K562 (cell line): Measurements from ENCODE around the gene AHCYL2. TPM values are rescaled to one million over a fixed set of nuclear protein-coding genes. Genes with fewer than 3 reads are reported as not detected.

ENCODE experiments used
- ATAC-seq: fragments of 200-7000 bp; cut with Tn5 transposase; 3 replicates; pipeline ENCODE4 v1.9.1; 2020; ENCODE audit warnings: moderate library complexity
- BruUV-seq: library from RNA; stranded (reverse); fragments of 400-500 nt; replicated peaks from 2 replicates; lab custom pipeline; 2021; lab: Mats Ljungman, UMichigan
- CTCF ChIA-PET: fragments of 300-600 bp; formaldehyde crosslinking; extraction: SDS; loops from one replicate; lab custom pipeline; 2021; ENCODE audit warnings: low intra/inter-chr PET ratio; lab: Yijun Ruan, JAX
- POLR2A ChIA-PET: fragments of 300-600, 350-650 bp; sonication (Branson Sonifier 250); formaldehyde crosslinking; extraction: SDS; loops from one replicate; lab custom pipeline; 2021; ENCODE audit warnings: antibody characterized with exemption, inconsistent platforms; lab: Yijun Ruan, JAX
- DNase-seq, 4 experiments: peaks; one replicate each; pipeline versions ENCODE4 v3.0.0 to v3.0.0-alpha.2; 2011 to 2018; ENCODE audit warnings: low spot score in 3 of 4, mixed read lengths in 3 of 4; ENCODE audit errors: extremely low read depth in 1 of 4
- FAIRE-seq: peaks from 2 replicates; lab custom pipeline; 2011; peaks lifted over from hg19 to GRCh38; lab: Jason Lieb, UNC
- H2AFZ ChIP-seq: 2 replicates; pipeline ENCODE4 v1.6.0; 2011; ENCODE audit warnings: low read depth, low read length, control low read depth, inconsistent platforms
- H3K27ac ChIP-seq: fragments of 200-600 bp; 3 replicates; pipeline ENCODE4 v1.8.0; 2011; ENCODE audit warnings: low read depth, mild to moderate bottlenecking, control low read depth, inconsistent platforms, low read length, moderate library complexity, mixed read lengths; ENCODE audit errors: extremely low read depth
- H3K27me3 ChIP-seq, 2 experiments: fragments of 300-600 bp in 1 of 2; 2 replicates in 1 of 2; 3 replicates in 1 of 2; pipeline versions ENCODE4 v1.6.0 to v1.8.0; 2011; ENCODE audit warnings: inconsistent platforms in 2 of 2, low read length in 2 of 2, mild to moderate bottlenecking in 1 of 2, mixed read lengths in 1 of 2, moderate library complexity in 1 of 2; ENCODE audit not compliant: control insufficient read depth in 2 of 2, insufficient read depth in 2 of 2
- H3K36me3 ChIP-seq: fragments of 300-600 bp; 3 replicates; pipeline ENCODE4 v1.8.0; 2011; ENCODE audit warnings: mild to moderate bottlenecking, low read length, inconsistent platforms; ENCODE audit not compliant: control insufficient read depth, insufficient read depth
- H3K4me1 ChIP-seq, 2 experiments: fragments of 200-600 bp in 1 of 2; replicated peaks in 1 of 2; 2 replicates in 1 of 2; 3 replicates in 1 of 2; pipeline versions ENCODE4 v1.5.1 to v1.8.0; 2011; ENCODE audit warnings: inconsistent platforms in 2 of 2, low read length in 2 of 2, mild to moderate bottlenecking in 1 of 2, mixed read lengths in 1 of 2, moderate library complexity in 1 of 2; ENCODE audit not compliant: control insufficient read depth in 2 of 2, insufficient read depth in 2 of 2
- H3K4me2 ChIP-seq: 2 replicates; pipeline ENCODE4 v1.6.1; 2011; ENCODE audit warnings: low read length, control low read depth, inconsistent platforms, mixed read lengths; ENCODE audit not compliant: insufficient read depth
- H3K4me3 ChIP-seq: fragments of 200-600 bp; sonication (generic), shearing (Covaris generic); 2 replicates; pipeline ENCODE4 v1.5.1; 2016; ENCODE audit warnings: control low read depth, inconsistent platforms
- H3K79me2 ChIP-seq: fragments of 200-600 bp; 3 replicates; pipeline ENCODE4 v1.8.0; 2011; ENCODE audit warnings: low read length, inconsistent platforms; ENCODE audit not compliant: control insufficient read depth, insufficient read depth
- H3K9ac ChIP-seq, 2 experiments: 2 replicates each; pipeline versions ENCODE4 v1.6.0 to v1.6.1; 2011; ENCODE audit warnings: low read depth in 2 of 2, low read length in 2 of 2, control low read depth in 1 of 2, inconsistent platforms in 1 of 2, mild to moderate bottlenecking in 1 of 2, mixed read lengths in 1 of 2; ENCODE audit not compliant: insufficient read depth in 1 of 2
- H3K9me1 ChIP-seq: one replicate; pipeline ENCODE4 v1.6.0; 2011; ENCODE audit warnings: inconsistent platforms, mild to moderate bottlenecking, low read length, moderate library complexity; ENCODE audit not compliant: control insufficient read depth, insufficient read depth
- H3K9me3 ChIP-seq: replicated peaks from 2 replicates; pipeline ENCODE4 v1.5.1; 2011; ENCODE audit warnings: low read depth, low read length, inconsistent platforms; ENCODE audit not compliant: control insufficient read depth, insufficient read depth
- H4K20me1 ChIP-seq: replicated peaks from 2 replicates; pipeline ENCODE4 v1.6.1; 2011; ENCODE audit warnings: low read length, inconsistent platforms, mixed read lengths; ENCODE audit not compliant: control insufficient read depth, insufficient read depth
- KAT8 ChIP-seq: fragments of 450-650 bp; IDR thresholded peaks from 2 replicates; pipeline ENCODE4 v1.6.1; 2016; ENCODE audit warnings: low read depth, mild to moderate bottlenecking
- POU5F1 ChIP-seq: fragments of 150-350 bp; IDR thresholded peaks from 2 replicates; pipeline ENCODE4 v1.6.1; 2014; ENCODE audit warnings: borderline replicate concordance, low read length, low read depth, mild to moderate bottlenecking; ENCODE audit not compliant: partially characterized antibody
- SOX6 ChIP-seq: fragments of 450-650 bp; IDR thresholded peaks from 2 replicates; pipeline ENCODE4 v1.6.1; 2014; ENCODE audit warnings: mild to moderate bottlenecking
- TCF7 ChIP-seq: sonication (generic); IDR thresholded peaks from 2 replicates; pipeline ENCODE4 v1.6.1; 2016; ENCODE audit warnings: antibody characterized with exemption, borderline replicate concordance
- U2AF1 ChIP-seq: fragments of 200-400 bp; formaldehyde crosslinking; optimal IDR thresholded peaks from 2 replicates; pipeline ENCODE3; 2017; ENCODE audit warnings: mild to moderate bottlenecking, low read depth, low read length, moderate library complexity
- ZNF764 ChIP-seq: fragments of 250-450 bp; sonication (Bioruptor Pico); IDR thresholded peaks from 2 replicates; pipeline ENCODE4 v1.4.0; 2020; ENCODE audit warnings: low read depth, mild to moderate bottlenecking, moderate library complexity
- WGBS: fragments of 100-300 bp; shearing (Covaris generic); methylation state at CpG from one replicate; pipeline ENCODE4 v1.1.6; 2016; ENCODE audit warnings: low coverage, mixed read lengths; ENCODE audit not compliant: insufficient coverage; ENCODE audit errors: missing lambda C conversion rate; 5-methylcytosine and 5-hydroxymethylcytosine counted together
- in situ Hi-C: fragments of 300-500 bp; cut with MboI; formaldehyde crosslinking; loops from 4 replicates; pipeline ENCODE4 v1.15.0; 2018; ENCODE audit warnings: inconsistent platforms, mixed read lengths
- intact Hi-C: fragments of 100-400 bp; cut with micrococcal nuclease; formaldehyde crosslinking; loops from 2 replicates; pipeline ENCODE4 v1.14.2; 2022
- polyA plus RNA-seq, 8 experiments: library from polyadenylated mRNA; depleted of rRNA in 4 of 8; stranded (reverse) in 5 of 8; unstranded in 3 of 8; fragments of >200 nt; fragmentation: Nextera tagmentation in 2 of 8; fragmentation: Illumina TruSeq in 1 of 8; extraction: Ambion mirVana in 2 of 8; extraction: Trizol in 1 of 8; gene quantifications; 2 replicates each; pipeline versions ENCODE4 v1.2.1 to v1.2.3, GENCODE V29; 2011 to 2014; ENCODE audit warnings: inconsistent platforms in 1 of 8, missing spikeins in 1 of 8
- total RNA-seq, 7 experiments: library from RNA; depleted of rRNA in 6 of 7; stranded (reverse); fragments of >200 nt in 6 of 7; fragmentation: Illumina TruSeq in 2 of 7; extraction: Trizol in 2 of 7; gene quantifications; 2 replicates each; pipeline versions ENCODE4 v1.2.1 to v1.2.3, GENCODE V29; 2011 to 2021; ENCODE audit warnings: low replicate concordance in 1 of 7
- TF ChIP-seq, protein P1 (sequence below): fragments of 450-650 bp; IDR thresholded peaks from 2 replicates; pipeline ENCODE4 v1.6.1; 2016; ENCODE audit warnings: mild to moderate bottlenecking, moderate library complexity
- TF ChIP-seq, protein P2 (sequence below): fragments of 250-450 bp; sonication (Bioruptor Pico); IDR thresholded peaks from 2 replicates; pipeline ENCODE4 v1.4.0; 2020; ENCODE audit warnings: mild to moderate bottlenecking, moderate library complexity

Gene AHCYL2
- total and polyA plus RNA-seq, 9 of the 15 experiments (the other 6 are each of a cell fraction or from before 2014, with no cell fraction given): 0.93 to 10.5 (median 5.2) TPM

GRCh38 chr7:129338450-129338849 lies 113.6 kb downstream of the AHCYL2 start:
- H2AFZ ChIP-seq: no peak overlapping the region
- 33% methylated on average over 2 of the region's 2 CpGs for WGBS
- in situ Hi-C loops (no loop called here), intact Hi-C loops (no loop called here)
- DNase-seq (no peak), FAIRE-seq (no peak), ATAC-seq (no peak)
- POLR2A ChIA-PET: interaction anchor here (0.8 kb wide), 1 partner anchor 10 kb away, joined by 3 read pairs; no protein-coding TSS in a partner anchor
- no peaks in the 10 kb centered on the region for H3K36me3 ChIP-seq
- no peak overlapping the region for H3K4me3 ChIP-seq
- no TSS peak for BruUV-seq
- H3K9ac ChIP-seq: no peak overlapping the region
- H3K79me2 ChIP-seq: no peaks in the 10 kb centered on the region
- no peaks in the 10 kb centered on the region for H3K9me1 ChIP-seq
- H3K27me3 ChIP-seq: no peaks in the 10 kb centered on the region
- no peaks in the 10 kb centered on the region for H3K4me1 ChIP-seq
- H3K4me2 ChIP-seq: no peak overlapping the region
- CTCF ChIA-PET: interaction anchor here (0.6 kb wide), 1 partner anchor 488 kb away, joined by 5 read pairs; no protein-coding TSS in a partner anchor
- no peaks in the 10 kb centered on the region for H4K20me1 ChIP-seq
- H3K9me3 ChIP-seq: no peaks in the 10 kb centered on the region
- no peak overlapping the region for H3K27ac ChIP-seq
- TF ChIP-seq SOX6: no peak
- TF ChIP-seq POU5F1: no peak
- no peak for TF ChIP-seq U2AF1
- no peak for TF ChIP-seq TCF7
- TF ChIP-seq, protein P1, sequence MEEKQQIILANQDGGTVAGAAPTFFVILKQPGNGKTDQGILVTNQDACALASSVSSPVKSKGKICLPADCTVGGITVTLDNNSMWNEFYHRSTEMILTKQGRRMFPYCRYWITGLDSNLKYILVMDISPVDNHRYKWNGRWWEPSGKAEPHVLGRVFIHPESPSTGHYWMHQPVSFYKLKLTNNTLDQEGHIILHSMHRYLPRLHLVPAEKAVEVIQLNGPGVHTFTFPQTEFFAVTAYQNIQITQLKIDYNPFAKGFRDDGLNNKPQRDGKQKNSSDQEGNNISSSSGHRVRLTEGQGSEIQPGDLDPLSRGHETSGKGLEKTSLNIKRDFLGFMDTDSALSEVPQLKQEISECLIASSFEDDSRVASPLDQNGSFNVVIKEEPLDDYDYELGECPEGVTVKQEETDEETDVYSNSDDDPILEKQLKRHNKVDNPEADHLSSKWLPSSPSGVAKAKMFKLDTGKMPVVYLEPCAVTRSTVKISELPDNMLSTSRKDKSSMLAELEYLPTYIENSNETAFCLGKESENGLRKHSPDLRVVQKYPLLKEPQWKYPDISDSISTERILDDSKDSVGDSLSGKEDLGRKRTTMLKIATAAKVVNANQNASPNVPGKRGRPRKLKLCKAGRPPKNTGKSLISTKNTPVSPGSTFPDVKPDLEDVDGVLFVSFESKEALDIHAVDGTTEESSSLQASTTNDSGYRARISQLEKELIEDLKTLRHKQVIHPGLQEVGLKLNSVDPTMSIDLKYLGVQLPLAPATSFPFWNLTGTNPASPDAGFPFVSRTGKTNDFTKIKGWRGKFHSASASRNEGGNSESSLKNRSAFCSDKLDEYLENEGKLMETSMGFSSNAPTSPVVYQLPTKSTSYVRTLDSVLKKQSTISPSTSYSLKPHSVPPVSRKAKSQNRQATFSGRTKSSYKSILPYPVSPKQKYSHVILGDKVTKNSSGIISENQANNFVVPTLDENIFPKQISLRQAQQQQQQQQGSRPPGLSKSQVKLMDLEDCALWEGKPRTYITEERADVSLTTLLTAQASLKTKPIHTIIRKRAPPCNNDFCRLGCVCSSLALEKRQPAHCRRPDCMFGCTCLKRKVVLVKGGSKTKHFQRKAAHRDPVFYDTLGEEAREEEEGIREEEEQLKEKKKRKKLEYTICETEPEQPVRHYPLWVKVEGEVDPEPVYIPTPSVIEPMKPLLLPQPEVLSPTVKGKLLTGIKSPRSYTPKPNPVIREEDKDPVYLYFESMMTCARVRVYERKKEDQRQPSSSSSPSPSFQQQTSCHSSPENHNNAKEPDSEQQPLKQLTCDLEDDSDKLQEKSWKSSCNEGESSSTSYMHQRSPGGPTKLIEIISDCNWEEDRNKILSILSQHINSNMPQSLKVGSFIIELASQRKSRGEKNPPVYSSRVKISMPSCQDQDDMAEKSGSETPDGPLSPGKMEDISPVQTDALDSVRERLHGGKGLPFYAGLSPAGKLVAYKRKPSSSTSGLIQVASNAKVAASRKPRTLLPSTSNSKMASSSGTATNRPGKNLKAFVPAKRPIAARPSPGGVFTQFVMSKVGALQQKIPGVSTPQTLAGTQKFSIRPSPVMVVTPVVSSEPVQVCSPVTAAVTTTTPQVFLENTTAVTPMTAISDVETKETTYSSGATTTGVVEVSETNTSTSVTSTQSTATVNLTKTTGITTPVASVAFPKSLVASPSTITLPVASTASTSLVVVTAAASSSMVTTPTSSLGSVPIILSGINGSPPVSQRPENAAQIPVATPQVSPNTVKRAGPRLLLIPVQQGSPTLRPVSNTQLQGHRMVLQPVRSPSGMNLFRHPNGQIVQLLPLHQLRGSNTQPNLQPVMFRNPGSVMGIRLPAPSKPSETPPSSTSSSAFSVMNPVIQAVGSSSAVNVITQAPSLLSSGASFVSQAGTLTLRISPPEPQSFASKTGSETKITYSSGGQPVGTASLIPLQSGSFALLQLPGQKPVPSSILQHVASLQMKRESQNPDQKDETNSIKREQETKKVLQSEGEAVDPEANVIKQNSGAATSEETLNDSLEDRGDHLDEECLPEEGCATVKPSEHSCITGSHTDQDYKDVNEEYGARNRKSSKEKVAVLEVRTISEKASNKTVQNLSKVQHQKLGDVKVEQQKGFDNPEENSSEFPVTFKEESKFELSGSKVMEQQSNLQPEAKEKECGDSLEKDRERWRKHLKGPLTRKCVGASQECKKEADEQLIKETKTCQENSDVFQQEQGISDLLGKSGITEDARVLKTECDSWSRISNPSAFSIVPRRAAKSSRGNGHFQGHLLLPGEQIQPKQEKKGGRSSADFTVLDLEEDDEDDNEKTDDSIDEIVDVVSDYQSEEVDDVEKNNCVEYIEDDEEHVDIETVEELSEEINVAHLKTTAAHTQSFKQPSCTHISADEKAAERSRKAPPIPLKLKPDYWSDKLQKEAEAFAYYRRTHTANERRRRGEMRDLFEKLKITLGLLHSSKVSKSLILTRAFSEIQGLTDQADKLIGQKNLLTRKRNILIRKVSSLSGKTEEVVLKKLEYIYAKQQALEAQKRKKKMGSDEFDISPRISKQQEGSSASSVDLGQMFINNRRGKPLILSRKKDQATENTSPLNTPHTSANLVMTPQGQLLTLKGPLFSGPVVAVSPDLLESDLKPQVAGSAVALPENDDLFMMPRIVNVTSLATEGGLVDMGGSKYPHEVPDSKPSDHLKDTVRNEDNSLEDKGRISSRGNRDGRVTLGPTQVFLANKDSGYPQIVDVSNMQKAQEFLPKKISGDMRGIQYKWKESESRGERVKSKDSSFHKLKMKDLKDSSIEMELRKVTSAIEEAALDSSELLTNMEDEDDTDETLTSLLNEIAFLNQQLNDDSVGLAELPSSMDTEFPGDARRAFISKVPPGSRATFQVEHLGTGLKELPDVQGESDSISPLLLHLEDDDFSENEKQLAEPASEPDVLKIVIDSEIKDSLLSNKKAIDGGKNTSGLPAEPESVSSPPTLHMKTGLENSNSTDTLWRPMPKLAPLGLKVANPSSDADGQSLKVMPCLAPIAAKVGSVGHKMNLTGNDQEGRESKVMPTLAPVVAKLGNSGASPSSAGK: no peak
- no peak for TF ChIP-seq KAT8
- TF ChIP-seq, protein P2, sequence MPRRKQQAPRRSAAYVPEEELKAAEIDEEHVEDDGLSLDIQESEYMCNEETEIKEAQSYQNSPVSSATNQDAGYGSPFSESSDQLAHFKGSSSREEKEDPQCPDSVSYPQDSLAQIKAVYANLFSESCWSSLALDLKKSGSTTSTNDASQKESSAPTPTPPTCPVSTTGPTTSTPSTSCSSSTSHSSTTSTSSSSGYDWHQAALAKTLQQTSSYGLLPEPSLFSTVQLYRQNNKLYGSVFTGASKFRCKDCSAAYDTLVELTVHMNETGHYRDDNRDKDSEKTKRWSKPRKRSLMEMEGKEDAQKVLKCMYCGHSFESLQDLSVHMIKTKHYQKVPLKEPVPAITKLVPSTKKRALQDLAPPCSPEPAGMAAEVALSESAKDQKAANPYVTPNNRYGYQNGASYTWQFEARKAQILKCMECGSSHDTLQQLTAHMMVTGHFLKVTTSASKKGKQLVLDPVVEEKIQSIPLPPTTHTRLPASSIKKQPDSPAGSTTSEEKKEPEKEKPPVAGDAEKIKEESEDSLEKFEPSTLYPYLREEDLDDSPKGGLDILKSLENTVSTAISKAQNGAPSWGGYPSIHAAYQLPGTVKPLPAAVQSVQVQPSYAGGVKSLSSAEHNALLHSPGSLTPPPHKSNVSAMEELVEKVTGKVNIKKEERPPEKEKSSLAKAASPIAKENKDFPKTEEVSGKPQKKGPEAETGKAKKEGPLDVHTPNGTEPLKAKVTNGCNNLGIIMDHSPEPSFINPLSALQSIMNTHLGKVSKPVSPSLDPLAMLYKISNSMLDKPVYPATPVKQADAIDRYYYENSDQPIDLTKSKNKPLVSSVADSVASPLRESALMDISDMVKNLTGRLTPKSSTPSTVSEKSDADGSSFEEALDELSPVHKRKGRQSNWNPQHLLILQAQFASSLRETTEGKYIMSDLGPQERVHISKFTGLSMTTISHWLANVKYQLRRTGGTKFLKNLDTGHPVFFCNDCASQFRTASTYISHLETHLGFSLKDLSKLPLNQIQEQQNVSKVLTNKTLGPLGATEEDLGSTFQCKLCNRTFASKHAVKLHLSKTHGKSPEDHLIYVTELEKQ (CRISPR knock-in tag): no peak
- no peak for TF ChIP-seq ZNF764 (CRISPR knock-in tag)
